Measurements from ENCODE around the gene RSPO4.

The RSPO4 gene

DNA sequence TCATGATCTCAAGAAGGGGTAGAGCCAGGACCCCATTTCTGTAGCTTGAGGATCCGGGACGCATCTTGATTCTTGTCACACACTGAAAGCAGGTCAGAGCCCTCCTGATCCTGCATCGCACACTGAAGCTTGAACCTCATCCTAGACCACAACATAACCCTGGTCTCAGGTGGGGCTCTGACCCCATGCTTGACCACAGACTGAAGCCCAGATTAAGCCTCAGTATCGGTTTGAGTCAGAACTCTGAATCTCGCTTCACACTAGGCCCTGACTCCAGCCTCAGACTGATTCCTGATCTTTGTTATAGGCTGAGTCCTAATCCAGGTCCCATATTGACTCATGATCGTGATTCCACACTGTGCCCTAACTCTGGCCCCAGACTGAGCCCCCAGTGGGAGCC, 8.5 kb upstream of the RSPO4 start:
- no peak overlapping the region for H2AFZ ChIP-seq (ENCODE audit: low read length)
- no peaks in the 10 kb centered on the region for H3K27me3 ChIP-seq (replicated peaks; ENCODE audit: insufficient read depth, low read length)

GRCh38 chr20:1005452-1006027, 3.4 kb upstream of the RSPO4 start:
- Histone ChIP-seq H3K9ac (ENCODE audit: low read length) (no peak overlapping the region), H3K4me2 (ENCODE audit: low read depth, low read length) (no peak overlapping the region), H3K4me3 (ENCODE audit: low read length) (no peak overlapping the region), H3F3A (ENCODE audit: insufficient read depth, low read length) (0 out of 2 replicates have a peak, but pooled peaks cover 4% of the 10 kb centered on the region), H3K9me3 (replicated peaks; ENCODE audit: insufficient read depth, low read length) (no peaks in the 10 kb centered on the region), H3K4me1 (ENCODE audit: low read length) (peaks cover 6% of the 10 kb centered on the region; the same call in 1 of the 2 replicates), H4K20me1 (ENCODE audit: insufficient read depth, low read length) (no peaks in the 10 kb centered on the region), H3K27me3 (replicated peaks; ENCODE audit: insufficient read depth, low read length) (no peaks in the 10 kb centered on the region), H3K9me2 (replicated peaks; ENCODE audit: insufficient read depth, low read length) (no peaks in the 10 kb centered on the region), H3K79me2 (ENCODE audit: low read length) (no peaks in the 10 kb centered on the region), H2AFZ (ENCODE audit: low read length) (peak overlapping the region; percentile 40), H3K36me3 (replicated peaks; ENCODE audit: insufficient read depth, low read length) (no peaks in the 10 kb centered on the region), H3K27ac (ENCODE audit: low read length) (no peak overlapping the region)
- TF ChIP-seq EZH2 (optimal IDR thresholded peaks at IDR 0.05; ENCODE audit: low read depth, low read length) (no peak), EZH2phosphoT487 (IDR thresholded peaks at IDR 0.05; ENCODE audit: low read length) (no peak)
- TF ChIP-seq, protein P1, sequence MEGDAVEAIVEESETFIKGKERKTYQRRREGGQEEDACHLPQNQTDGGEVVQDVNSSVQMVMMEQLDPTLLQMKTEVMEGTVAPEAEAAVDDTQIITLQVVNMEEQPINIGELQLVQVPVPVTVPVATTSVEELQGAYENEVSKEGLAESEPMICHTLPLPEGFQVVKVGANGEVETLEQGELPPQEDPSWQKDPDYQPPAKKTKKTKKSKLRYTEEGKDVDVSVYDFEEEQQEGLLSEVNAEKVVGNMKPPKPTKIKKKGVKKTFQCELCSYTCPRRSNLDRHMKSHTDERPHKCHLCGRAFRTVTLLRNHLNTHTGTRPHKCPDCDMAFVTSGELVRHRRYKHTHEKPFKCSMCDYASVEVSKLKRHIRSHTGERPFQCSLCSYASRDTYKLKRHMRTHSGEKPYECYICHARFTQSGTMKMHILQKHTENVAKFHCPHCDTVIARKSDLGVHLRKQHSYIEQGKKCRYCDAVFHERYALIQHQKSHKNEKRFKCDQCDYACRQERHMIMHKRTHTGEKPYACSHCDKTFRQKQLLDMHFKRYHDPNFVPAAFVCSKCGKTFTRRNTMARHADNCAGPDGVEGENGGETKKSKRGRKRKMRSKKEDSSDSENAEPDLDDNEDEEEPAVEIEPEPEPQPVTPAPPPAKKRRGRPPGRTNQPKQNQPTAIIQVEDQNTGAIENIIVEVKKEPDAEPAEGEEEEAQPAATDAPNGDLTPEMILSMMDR (IDR thresholded peaks at IDR 0.05; ENCODE audit: low read length), result no peak
- DNase-seq, result peak; percentile 61

More for the DNA sequence above, 8.5 kb upstream of the RSPO4 start:
- Histone ChIP-seq H3K27ac (ENCODE audit: low read length) (0 out of 2 replicates have a peak overlapping the region, but pooled peaks have one; percentile 3), H3K4me3 (ENCODE audit: low read length) (no peak overlapping the region), H3K9me2 (replicated peaks; ENCODE audit: insufficient read depth, low read length) (no peaks in the 10 kb centered on the region), H3K79me2 (ENCODE audit: low read length) (no peaks in the 10 kb centered on the region), H3K4me2 (ENCODE audit: low read depth, low read length) (no peak overlapping the region), H3K9me3 (replicated peaks; ENCODE audit: insufficient read depth, low read length) (no peaks in the 10 kb centered on the region), H3K4me1 (ENCODE audit: low read length) (peaks cover 14% of the 10 kb centered on the region; the same call in 1 of the 2 replicates), H4K20me1 (ENCODE audit: insufficient read depth, low read length) (no peaks in the 10 kb centered on the region), H3K9ac (ENCODE audit: low read length) (no peak overlapping the region), H3F3A (ENCODE audit: insufficient read depth, low read length) (0 out of 2 replicates have a peak, but pooled peaks cover 5% of the 10 kb centered on the region), H3K36me3 (replicated peaks; ENCODE audit: insufficient read depth, low read length) (no peaks in the 10 kb centered on the region)
- peak; percentile 68 for DNase-seq
- TF ChIP-seq EZH2phosphoT487 (IDR thresholded peaks at IDR 0.05; ENCODE audit: low read length) (no peak), EZH2 (optimal IDR thresholded peaks at IDR 0.05; ENCODE audit: low read depth, low read length) (no peak)
- TF ChIP-seq, protein P1 (IDR thresholded peaks at IDR 0.05; ENCODE audit: low read length), result no peak

GRCh38 chr20:1003920-1004697, 2.0 kb upstream of the RSPO4 start:
- no peaks in the 10 kb centered on the region for H3K27me3 ChIP-seq (replicated peaks; ENCODE audit: insufficient read depth, low read length)
- H3K9ac ChIP-seq (ENCODE audit: low read length), result no peak overlapping the region
- H3K79me2 ChIP-seq (ENCODE audit: low read length), result no peaks in the 10 kb centered on the region
- H3K27ac ChIP-seq (ENCODE audit: low read length), result no peak overlapping the region
- H3K36me3 ChIP-seq (replicated peaks; ENCODE audit: insufficient read depth, low read length), result no peaks in the 10 kb centered on the region
- H2AFZ ChIP-seq (ENCODE audit: low read length), result no peak overlapping the region
- no peak for DNase-seq
- no peak overlapping the region for H3K4me3 ChIP-seq (ENCODE audit: low read length)
- H4K20me1 ChIP-seq (ENCODE audit: insufficient read depth, low read length), result no peaks in the 10 kb centered on the region
- TF ChIP-seq, protein P1 (IDR thresholded peaks at IDR 0.05; ENCODE audit: low read length), result no peak
- TF ChIP-seq EZH2phosphoT487 (IDR thresholded peaks at IDR 0.05; ENCODE audit: low read length) (no peak), EZH2 (optimal IDR thresholded peaks at IDR 0.05; ENCODE audit: low read depth, low read length) (no peak)
- H3K9me3 ChIP-seq (replicated peaks; ENCODE audit: insufficient read depth, low read length), result no peaks in the 10 kb centered on the region
- H3K4me2 ChIP-seq (ENCODE audit: low read depth, low read length), result no peak overlapping the region
- no peaks in the 10 kb centered on the region for H3K9me2 ChIP-seq (replicated peaks; ENCODE audit: insufficient read depth, low read length)
- H3K4me1 ChIP-seq (ENCODE audit: low read length), result no peaks in the 10 kb centered on the region
- no peaks in the 10 kb centered on the region for H3F3A ChIP-seq (ENCODE audit: insufficient read depth, low read length)

Measured in MM.1S (cell line).